Measurements from ENCODE around the gene TMEM106C.

GRCh38 chr12:47954058-47954457 is 9.3 kb upstream of the TMEM106C start:
- TF ChIP-seq ZC3H10 (CRISPR knock-in tag; IDR thresholded peaks at IDR 0.05) (no peak), PPARA (CRISPR knock-in tag; IDR thresholded peaks at IDR 0.05; ENCODE audit: borderline replicate concordance) (no peak), CSRNP3 (CRISPR knock-in tag; IDR thresholded peaks at IDR 0.05) (no peak), ZNF8 (CRISPR knock-in tag; IDR thresholded peaks at IDR 0.05) (no peak)
